ENCODE measurements around the gene CSNK1A1L.

DNA sequence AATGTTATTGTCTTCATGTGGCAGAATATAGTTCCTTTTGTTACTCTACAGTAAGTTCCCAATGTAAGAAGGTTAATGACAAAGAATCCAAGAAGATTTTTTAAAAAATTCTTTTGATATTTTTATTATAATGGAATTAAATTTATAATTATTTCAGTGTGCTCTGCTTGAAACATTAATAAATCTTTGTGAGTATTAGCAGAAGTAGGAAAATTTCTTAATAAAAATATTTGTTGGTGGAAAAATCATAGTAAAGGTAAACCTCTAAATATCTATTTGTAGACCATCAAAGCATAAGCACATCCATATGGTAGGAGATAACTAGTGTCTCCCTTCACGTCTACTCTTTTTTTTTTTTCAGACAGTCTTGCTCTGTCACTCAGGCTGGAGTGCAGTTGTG, 4.3 kb downstream of the CSNK1A1L start:
- TF ChIP-seq POLR2AphosphoS5 (IDR thresholded peaks at IDR 0.05; ENCODE audit: insufficient read depth, low read depth, low read length) (no peak), MYC (IDR thresholded peaks at IDR 0.05; ENCODE audit: low read depth, low read length) (no peak)
- TF ChIP-seq, protein P1, sequence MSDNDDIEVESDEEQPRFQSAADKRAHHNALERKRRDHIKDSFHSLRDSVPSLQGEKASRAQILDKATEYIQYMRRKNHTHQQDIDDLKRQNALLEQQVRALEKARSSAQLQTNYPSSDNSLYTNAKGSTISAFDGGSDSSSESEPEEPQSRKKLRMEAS (IDR thresholded peaks at IDR 0.05; ENCODE audit: insufficient read depth, insufficient read length): no peak
- TF ChIP-seq, protein P2, sequence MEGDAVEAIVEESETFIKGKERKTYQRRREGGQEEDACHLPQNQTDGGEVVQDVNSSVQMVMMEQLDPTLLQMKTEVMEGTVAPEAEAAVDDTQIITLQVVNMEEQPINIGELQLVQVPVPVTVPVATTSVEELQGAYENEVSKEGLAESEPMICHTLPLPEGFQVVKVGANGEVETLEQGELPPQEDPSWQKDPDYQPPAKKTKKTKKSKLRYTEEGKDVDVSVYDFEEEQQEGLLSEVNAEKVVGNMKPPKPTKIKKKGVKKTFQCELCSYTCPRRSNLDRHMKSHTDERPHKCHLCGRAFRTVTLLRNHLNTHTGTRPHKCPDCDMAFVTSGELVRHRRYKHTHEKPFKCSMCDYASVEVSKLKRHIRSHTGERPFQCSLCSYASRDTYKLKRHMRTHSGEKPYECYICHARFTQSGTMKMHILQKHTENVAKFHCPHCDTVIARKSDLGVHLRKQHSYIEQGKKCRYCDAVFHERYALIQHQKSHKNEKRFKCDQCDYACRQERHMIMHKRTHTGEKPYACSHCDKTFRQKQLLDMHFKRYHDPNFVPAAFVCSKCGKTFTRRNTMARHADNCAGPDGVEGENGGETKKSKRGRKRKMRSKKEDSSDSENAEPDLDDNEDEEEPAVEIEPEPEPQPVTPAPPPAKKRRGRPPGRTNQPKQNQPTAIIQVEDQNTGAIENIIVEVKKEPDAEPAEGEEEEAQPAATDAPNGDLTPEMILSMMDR (IDR thresholded peaks at IDR 0.05; ENCODE audit: extremely low read depth in 1 of 2, insufficient read depth in 1 of 2, low read depth in 1 of 2, low read length in 2 of 2): no peak

Measured in endothelial cell of umbilical vein (primary cell).